ENCODE measurements around the gene GRAMD4.
A peak's percentile ranks its signal among the peaks of the same experiment; 100 is the strongest.

Gene GRAMD4, protein sequence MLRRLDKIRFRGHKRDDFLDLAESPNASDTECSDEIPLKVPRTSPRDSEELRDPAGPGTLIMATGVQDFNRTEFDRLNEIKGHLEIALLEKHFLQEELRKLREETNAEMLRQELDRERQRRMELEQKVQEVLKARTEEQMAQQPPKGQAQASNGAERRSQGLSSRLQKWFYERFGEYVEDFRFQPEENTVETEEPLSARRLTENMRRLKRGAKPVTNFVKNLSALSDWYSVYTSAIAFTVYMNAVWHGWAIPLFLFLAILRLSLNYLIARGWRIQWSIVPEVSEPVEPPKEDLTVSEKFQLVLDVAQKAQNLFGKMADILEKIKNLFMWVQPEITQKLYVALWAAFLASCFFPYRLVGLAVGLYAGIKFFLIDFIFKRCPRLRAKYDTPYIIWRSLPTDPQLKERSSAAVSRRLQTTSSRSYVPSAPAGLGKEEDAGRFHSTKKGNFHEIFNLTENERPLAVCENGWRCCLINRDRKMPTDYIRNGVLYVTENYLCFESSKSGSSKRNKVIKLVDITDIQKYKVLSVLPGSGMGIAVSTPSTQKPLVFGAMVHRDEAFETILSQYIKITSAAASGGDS

GRCh38 chr22:46619830-46620501 lies at the start of gene GRAMD4:
Gene GRAMD4, plus strand, starts transcription at chr22:46620386. Its CDS starts 6,414 bp downstream, at chr22:46626800.
- no peak for DNase-seq (ENCODE audit: low read depth)

DNA sequence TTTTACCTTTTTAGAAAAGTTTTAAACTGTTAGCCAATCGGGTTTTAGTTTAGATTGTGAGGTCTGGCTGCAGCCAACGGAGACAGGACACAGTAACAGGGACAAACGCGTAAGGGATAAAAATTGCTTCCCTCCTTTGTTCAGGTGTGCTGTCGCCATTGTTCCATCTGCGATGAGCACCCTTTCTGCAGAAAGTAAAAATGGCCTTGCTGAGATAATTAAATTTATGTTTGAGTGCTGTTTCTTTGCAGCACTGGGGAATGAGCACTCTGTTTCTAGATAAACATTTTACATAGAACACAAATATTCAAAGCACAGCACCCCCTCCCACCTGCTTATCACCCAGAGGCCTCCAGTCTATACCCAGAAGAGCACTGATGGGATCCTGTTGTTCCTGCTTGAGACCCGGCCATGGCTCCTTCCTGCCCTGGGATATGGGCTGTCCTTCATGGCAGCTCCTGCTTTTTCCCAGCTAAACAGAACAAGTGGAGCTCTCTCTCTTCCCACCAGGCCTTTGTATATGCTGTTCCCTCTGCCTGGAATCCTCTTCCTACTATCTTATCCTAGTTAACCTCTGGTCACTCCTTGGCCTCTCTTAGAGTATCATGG lies 48.4 kb upstream of the GRAMD4 start:
- no peak for DNase-seq (ENCODE audit: low read depth)

DNA sequence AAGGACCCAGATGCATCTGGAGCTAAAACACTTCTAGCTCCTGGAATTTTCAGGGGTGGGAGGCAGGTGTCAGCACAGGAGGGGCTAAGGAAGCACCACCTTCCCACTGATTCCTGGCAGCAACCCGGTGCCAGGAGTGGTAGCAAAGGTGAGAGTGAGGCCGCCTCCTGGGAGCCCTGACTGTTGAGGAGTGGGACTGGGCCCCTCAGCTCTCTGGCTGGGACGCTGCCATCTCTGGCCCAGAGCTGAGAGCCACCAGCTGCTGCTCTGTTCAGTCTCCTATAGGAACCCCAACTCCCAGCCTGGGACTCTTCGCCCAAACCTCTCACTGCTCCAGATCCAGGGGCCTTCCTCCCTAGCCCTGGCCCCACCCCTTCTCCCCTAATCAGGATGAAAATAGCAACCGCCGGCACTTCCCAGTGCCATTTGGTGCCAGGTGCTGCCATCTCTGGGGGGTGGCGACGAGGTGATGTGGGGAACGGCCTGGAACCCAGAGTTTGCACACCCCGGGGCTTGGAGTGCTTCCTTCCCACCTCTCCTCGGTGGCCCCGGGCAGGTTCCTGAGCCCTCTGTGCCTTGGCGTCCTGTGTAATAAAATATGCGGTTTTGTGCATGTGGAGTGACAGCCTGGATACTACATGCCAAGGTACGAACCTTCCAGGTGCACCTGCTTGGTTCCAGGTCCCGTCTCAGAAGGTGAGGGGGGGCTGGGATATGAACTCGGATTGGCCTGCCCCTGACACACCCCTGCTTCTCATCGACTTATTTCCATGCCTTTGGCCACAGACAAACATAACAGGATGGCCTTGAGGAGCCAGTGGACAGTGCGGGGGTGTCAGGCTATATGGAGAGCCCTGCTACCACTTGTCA lies 47.0 kb upstream of the GRAMD4 start:
- DNase-seq (ENCODE audit: low read depth): no peak

GRCh38 chr22:46573781-46574437 lies 46.3 kb upstream of the GRAMD4 start:
- no peak for DNase-seq (ENCODE audit: low read depth)

DNA sequence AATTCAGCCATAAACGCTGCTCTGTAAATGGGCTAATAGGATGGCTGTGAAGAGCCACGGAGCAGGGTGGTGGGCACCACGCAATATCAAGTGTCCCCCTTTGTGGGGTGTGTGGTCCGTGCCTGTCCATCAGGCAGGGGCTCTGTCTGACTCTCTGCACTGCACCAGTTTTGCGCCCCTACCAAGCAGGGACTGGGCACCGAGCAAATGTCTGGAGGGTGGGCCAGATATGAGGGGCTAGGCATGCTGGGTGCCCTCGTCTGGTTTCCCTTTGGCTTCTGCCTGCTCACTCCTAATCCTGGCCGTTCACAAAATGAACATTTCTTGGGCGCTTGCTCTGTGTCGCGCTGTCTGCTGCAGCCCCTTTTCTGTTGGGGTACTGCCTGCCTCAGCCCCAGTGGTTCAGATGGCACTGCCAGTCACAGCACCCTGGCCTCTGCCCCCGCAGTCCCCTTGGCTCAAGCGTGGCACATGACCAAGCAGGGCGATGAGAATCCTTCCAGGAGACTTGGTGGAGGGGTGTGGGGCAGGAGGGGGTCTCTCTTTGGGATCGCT lies 45.7 kb upstream of the GRAMD4 start:
- DNase-seq (ENCODE audit: low read depth): no peak

DNA sequence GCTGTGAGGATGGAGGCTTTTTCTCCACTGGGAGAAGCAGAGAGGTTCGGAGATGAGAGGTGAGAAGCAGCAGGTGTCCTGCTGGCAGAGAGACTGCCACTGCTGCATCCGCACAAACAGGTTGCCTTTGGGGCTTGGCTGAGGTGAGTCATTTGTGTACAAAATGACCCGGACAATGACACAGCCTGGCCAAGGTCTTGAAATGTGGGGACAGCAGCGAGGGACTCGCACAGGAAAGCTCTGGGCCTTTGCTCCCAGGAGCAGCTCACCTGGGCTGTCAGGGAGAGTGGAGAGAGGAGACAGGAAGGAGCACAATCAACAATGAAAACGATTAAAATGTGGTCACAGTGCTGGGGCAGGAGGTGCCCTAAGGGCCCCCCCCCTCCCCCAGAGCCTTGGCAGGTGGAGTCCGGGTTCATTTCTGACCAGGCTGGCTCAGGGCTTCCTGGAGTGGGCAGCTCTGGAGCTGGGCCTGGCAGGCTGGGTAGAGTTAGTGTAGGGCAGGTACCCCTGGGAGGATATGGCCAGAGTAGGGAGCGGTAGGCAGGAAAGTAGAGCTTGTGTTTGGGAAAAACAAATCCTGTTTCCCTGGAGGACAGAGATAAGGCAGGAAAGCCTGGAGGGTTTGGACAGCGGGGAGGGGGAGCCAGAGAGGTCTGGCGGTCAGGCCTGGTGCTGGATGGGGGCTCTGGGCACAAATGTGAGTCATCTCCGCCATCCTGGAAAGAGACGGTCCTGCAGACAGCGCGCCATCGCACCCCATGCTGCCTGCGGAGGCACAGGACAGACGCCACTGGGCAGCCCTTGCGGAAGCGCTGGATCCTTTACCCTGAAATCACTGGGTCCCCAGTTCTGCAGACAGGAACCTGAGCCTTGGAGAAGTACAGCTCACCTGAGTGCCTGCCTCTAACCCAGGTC lies 44.9 kb upstream of the GRAMD4 start:
- no peak for DNase-seq (ENCODE audit: low read depth)

DNA sequence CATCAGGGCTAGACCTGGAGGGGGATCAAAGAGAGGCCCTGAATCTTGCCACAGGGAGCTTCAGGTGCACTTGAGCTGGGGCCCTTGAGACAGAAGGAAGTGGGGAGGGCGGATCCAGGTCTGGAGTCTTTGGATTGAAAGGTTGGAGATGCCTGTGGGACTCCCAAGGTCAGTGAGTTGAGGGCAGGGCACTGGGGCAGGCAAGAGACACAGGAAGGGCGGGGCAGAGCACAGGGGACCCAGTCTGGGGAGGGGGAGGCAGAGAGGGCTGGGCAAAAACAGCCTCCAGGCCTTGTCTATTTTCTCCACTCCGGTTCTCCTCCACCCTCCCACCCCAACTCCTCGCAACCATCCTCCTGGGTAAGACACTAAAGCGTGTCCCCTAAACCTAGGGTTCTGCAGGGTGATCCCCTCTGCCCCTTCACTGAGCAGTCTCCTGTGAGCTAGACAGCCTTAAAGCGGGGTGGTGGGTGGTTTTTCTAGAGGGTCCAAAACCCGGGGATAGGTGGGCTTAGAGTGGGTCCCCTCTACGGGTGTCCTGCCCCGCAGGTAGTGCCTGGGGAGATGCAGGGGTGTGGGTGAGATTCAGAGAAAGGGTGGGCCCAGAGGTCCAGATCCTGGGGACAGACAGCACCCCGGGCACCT lies 44.2 kb upstream of the GRAMD4 start:
- DNase-seq (ENCODE audit: low read depth): no peak

DNA sequence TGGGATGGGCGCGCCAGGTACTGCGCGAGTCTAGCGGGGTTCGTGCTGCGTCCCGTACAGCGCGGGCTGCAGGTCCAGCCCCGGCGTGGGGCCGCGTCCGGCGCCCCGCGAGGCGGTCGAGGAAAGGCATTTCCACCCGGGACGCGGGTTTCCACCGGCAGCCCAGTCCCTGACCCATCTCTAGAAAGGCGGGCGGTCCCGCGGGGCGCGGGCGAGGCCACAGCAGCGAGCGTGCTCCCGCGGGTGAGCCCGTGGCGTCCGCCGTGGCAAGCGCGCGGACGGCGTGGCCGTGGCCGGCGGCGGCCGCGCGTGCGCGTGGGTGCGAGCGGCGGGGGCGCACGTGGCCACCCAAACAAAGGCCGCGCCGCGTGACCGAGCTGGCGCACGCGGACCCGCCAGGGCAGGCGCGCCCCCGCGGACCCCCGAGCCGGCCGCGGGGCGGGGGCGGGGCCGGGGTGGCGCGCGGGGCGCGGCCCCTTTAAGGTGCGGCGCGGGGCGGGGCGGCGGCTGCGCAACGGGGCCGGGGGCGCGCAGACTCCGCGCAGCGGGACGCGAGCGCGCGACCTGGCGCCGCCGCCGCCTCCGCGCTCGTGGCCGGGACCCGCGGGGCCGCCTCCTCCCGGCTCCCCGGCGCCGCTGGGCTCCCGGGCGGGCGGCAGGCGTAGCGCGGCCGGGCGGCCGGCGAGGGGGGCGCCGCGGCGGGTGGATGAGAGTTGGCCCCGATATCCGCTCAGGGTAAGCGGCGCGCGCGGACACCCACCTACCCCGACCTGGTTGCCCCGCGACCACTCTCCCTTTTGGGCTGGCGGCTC lies 43.4 kb upstream of the GRAMD4 start:
- DNase-seq (ENCODE audit: low read depth): peak; percentile 58

- no peak for DNase-seq (ENCODE audit: low read depth)
Observed at GRCh38 chr22:46577368-46578249, 42.6 kb upstream of the GRAMD4 start.

DNA sequence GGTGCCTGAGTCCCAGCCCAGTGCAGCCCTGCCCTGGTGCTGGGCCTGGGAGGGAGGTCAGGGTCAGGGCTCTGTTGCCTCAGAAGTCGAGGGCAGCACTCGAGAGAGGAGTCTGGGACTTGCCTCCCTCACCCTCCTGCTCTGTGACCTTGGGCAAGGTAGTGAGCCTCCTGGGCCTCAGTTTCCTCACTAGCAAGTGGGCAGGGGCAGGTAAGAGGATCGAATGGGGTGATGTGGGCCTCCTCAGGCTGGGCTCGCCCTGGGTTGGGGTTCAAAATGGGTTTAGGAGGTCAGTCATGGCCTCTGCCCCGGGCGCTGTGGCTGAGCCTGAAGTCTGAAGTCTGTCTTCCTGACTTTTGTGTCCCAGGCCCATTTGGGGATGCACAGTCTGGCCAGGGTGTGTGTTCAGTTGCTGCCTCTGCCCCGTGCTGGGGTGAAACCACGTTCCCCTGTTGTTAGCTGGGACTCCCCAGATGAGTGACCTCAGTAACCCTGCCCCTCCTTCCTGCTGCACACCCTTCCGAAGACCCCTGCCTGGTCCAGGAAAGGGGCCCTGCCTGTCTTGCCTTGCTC lies 41.8 kb upstream of the GRAMD4 start:
- no peak for DNase-seq (ENCODE audit: low read depth)

- DNase-seq (ENCODE audit: low read depth): no peak
Observed at GRCh38 chr22:46578824-46579561, 41.2 kb upstream of the GRAMD4 start.

DNA sequence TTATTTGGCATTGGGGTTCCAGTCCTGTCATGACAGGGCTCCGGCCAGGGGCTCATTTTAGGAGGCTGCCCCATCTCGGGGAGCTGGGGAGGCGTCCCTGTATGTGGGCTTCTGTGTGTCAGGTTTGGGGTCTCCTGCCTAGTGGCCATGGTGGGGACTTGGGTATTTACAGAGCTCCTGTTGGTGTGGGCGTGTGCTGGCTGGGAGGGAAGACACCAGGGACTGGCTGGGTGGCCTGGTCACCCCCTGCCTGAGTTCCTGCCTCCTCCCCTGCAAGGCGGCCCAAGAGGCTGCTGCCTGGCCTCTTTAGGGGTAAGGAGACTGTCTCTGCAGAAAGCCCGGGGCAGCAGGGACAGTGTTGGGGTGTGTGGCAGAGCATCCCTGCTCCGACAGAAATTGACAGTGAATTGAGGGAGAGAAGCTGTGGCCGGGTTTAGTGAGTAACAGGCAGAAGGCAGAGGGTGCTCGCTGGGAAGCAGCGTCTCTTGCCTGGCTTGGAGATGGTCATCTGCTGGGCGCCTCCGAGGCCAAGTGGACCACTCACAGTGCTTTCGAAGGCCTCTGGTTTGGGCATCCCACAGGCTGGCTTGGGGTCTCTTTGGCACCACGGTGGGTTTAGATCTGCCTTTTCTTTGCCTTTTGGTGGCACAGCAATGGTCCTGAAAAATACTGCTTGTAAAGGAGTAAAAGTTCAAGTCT lies 40.3 kb upstream of the GRAMD4 start:
- no peak for DNase-seq (ENCODE audit: low read depth)

GRCh38 chr22:46580940-46581537 lies 39.1 kb upstream of the GRAMD4 start:
- no peak for DNase-seq (ENCODE audit: low read depth)

DNA sequence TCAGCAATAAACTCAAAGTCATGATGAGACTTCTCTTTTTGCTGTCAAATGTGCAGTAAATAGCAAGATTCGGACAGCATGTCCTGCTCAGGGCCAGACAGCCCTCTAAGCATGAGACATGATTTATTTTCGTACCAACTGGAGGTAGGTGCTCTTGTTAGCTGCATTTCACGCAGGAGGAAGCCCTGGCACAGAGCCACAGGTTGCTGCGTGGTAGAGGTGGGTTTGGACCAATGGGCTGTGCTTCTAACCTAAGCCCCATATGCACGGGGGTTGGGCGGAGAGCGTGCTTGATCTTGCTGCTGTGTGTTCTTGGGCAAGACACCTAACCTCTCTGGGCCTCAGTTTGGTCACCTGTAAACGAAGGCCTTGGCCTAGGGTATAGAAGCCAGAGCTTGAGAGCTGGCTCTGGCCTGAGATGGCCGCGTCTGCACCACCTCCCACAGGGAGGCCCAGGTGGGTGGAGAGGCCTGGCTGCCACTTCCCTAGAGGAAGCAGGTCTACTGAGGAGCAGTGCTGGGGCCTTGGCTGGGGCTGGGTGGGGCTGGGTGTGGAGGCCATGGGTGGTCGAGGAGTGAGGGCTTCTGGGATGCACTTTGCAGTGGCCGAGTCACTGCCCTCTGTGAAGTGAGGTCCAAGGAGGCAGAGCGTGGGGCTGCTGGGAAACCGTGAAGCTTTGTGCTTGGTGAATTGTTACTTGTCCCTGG lies 38.5 kb upstream of the GRAMD4 start:
- no peak for DNase-seq (ENCODE audit: low read depth)
